Stimulated activated CD8-positive, alpha-beta memory T cell treated with anti-CD3 and anti-CD28 coated beads, Interleukin-7, amount 100 ng/mL, for 4 hours (primary cell): ENCODE data around the gene EYA2.

Experiments
- DNase-seq, 2 donors: peaks; one replicate each; pipeline ENCODE4 v3.0.0-alpha.2; 2020; ENCODE audit warnings: low read depth in 2 of 2

The EYA2 gene

GRCh38 chr20:47108994-47109393 lies 214.4 kb downstream of the EYA2 start:
- no peak for DNase-seq

GRCh38 chr20:47110819-47111218 lies 216.2 kb downstream of the EYA2 start:
- no peak for DNase-seq

GRCh38 chr20:47111576-47111975 lies 216.9 kb downstream of the EYA2 start:
- DNase-seq, result no peak

- DNase-seq, result no peak
Measured at GRCh38 chr20:47113362-47114109, 218.9 kb downstream of the EYA2 start.

- no peak for DNase-seq
Measured at GRCh38 chr20:47115694-47116093, 221.1 kb downstream of the EYA2 start.

GRCh38 chr20:47117371-47117770 lies 222.7 kb downstream of the EYA2 start:
- DNase-seq, result no peak

- no peak for DNase-seq
Measured at GRCh38 chr20:47117773-47118172, 223.1 kb downstream of the EYA2 start.

GRCh38 chr20:47118206-47118605 lies 223.6 kb downstream of the EYA2 start:
- DNase-seq, result no peak

GRCh38 chr20:47118641-47119040 lies 224.0 kb downstream of the EYA2 start:
- no peak for DNase-seq

- DNase-seq, result no peak
Measured at GRCh38 chr20:47120346-47120936, 225.8 kb downstream of the EYA2 start.

GRCh38 chr20:47122560-47122959 lies 227.9 kb downstream of the EYA2 start:
- no peak for DNase-seq

- DNase-seq, result no peak
Measured at GRCh38 chr20:47124181-47124717, 229.6 kb downstream of the EYA2 start.

GRCh38 chr20:47125508-47125757 lies 230.8 kb downstream of the EYA2 start:
- DNase-seq, result no peak

- DNase-seq, result no peak
Measured at GRCh38 chr20:47125758-47126591, 231.3 kb downstream of the EYA2 start.

GRCh38 chr20:47126709-47127108 lies 232.1 kb downstream of the EYA2 start:
- no peak for DNase-seq

- DNase-seq, result no peak
Measured at GRCh38 chr20:47127546-47127945, 232.9 kb downstream of the EYA2 start.

- DNase-seq, result no peak
Measured at GRCh38 chr20:47127999-47128398, 233.4 kb downstream of the EYA2 start.

GRCh38 chr20:47129306-47129705 lies 234.7 kb downstream of the EYA2 start:
- no peak for DNase-seq

- no peak for DNase-seq
Measured at GRCh38 chr20:47133809-47134456, 239.3 kb downstream of the EYA2 start.

GRCh38 chr20:47136782-47137181 lies 242.1 kb downstream of the EYA2 start:
- DNase-seq, result no peak

- DNase-seq, result no peak
Measured at GRCh38 chr20:47137231-47137870, 242.7 kb downstream of the EYA2 start.
